GM18508 (cell line): ENCODE data around the gene GNG10.

ENCODE experiments used
- ATAC-seq: cut with Tn5 transposase; IDR thresholded peaks from one replicate; pipeline ENCODE4 v1.9.1; 2021; ENCODE audit warnings: moderate number of reproducible peaks; ENCODE audit not compliant: insufficient read depth, unreplicated experiment

GNG10 gene

DNA sequence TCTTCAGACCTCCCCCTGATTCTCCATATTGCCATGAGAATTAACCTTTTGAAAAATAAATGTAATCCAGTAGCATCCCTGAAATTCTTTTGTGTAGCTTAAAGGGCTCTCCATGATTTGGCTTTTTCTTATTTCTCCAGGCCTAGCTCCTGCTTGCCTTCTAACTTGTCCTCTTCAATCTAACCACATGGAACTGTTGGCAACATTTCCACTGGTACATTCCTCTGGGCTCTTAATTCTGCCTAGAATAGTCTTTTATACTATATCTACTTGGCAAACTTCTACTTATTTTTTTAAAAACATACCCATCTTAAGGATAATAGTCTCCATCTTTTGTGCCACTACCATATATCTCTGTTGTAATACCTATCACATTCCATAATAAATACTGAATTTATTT lies 54.1 kb downstream of the GNG10 start:
- ATAC-seq = no peak

DNA sequence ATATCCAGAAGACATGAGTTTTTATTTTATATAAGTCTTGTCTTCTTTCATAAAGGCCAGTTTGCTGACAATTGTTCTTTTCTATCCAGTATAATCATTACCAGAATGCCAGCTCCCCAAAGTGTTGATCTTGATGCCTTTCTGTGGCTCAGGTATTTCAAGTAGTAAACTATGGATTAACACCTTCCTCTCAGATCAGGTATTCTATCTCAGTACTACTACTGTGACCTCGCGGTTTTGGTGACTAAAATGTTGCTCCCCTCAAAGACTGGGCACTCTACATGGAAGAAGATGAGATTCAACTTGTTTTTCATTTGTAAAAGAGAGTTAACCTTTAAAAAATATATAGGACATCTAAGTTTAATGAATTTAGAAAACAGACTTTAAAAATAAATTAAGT lies 58.1 kb downstream of the GNG10 start:
- no peak for ATAC-seq
